ENCODE results near the gene CDH8.

DNA sequence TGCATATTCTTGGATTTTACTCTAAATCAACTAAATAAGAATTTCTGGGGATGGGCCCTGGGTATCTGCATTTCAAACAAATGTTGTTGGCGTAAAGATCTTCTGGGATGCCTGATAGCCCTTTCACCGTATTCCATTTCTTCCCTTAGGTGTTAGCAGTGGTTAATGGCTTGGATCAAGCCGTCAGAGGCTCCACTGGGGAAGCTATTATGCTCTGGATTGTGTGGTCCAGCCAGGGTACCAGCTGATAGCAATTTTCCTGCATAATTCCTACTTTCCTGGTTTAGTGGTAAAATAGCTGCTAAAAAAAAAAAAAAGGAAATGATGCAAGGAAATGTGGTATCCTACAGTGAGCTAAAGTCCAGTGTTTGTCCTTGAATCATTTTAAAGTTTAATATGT is 365.1 kb downstream of the CDH8 start:
- TF ChIP-seq, protein P1, sequence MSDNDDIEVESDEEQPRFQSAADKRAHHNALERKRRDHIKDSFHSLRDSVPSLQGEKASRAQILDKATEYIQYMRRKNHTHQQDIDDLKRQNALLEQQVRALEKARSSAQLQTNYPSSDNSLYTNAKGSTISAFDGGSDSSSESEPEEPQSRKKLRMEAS (IDR thresholded peaks at IDR 0.05; ENCODE audit: insufficient read depth, insufficient read length), result no peak
- no peak for TF ChIP-seq POLR2A (IDR thresholded peaks at IDR 0.05; ENCODE audit: low read depth, low read length)
- TF ChIP-seq, protein P2, sequence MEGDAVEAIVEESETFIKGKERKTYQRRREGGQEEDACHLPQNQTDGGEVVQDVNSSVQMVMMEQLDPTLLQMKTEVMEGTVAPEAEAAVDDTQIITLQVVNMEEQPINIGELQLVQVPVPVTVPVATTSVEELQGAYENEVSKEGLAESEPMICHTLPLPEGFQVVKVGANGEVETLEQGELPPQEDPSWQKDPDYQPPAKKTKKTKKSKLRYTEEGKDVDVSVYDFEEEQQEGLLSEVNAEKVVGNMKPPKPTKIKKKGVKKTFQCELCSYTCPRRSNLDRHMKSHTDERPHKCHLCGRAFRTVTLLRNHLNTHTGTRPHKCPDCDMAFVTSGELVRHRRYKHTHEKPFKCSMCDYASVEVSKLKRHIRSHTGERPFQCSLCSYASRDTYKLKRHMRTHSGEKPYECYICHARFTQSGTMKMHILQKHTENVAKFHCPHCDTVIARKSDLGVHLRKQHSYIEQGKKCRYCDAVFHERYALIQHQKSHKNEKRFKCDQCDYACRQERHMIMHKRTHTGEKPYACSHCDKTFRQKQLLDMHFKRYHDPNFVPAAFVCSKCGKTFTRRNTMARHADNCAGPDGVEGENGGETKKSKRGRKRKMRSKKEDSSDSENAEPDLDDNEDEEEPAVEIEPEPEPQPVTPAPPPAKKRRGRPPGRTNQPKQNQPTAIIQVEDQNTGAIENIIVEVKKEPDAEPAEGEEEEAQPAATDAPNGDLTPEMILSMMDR (IDR thresholded peaks at IDR 0.05; ENCODE audit: extremely low read depth in 1 of 2, insufficient read depth in 1 of 2, low read depth in 1 of 2, low read length in 2 of 2), result no peak
